IPS-15b (cell line): Measurements from ENCODE around the gene C14orf39.

Experiments used
- H3K27me3 ChIP-seq: one replicate; pipeline ENCODE4 v1.6.1; 2013; ENCODE audit warnings: low read length; ENCODE audit not compliant: control insufficient read depth, insufficient read depth
- H3K36me3 ChIP-seq: one replicate; pipeline ENCODE4 v1.6.1; 2013; ENCODE audit warnings: low read length; ENCODE audit not compliant: control insufficient read depth, insufficient read depth
- H3K4me1 ChIP-seq: one replicate; pipeline ENCODE4 v1.6.1; 2013; ENCODE audit warnings: mild to moderate bottlenecking, low read length; ENCODE audit not compliant: control insufficient read depth, insufficient read depth
- H3K4me3 ChIP-seq: one replicate; pipeline ENCODE4 v1.5.1; 2013; ENCODE audit warnings: low read depth, low read length
- H3K9ac ChIP-seq: one replicate; pipeline ENCODE4 v1.6.1; 2013; ENCODE audit warnings: low read depth, mild to moderate bottlenecking, low read length
- H3K9me3 ChIP-seq: one replicate; pipeline ENCODE4 v1.6.1; 2013; ENCODE audit warnings: mild to moderate bottlenecking, low read length; ENCODE audit not compliant: control insufficient read depth, insufficient read depth

Gene C14orf39, protein sequence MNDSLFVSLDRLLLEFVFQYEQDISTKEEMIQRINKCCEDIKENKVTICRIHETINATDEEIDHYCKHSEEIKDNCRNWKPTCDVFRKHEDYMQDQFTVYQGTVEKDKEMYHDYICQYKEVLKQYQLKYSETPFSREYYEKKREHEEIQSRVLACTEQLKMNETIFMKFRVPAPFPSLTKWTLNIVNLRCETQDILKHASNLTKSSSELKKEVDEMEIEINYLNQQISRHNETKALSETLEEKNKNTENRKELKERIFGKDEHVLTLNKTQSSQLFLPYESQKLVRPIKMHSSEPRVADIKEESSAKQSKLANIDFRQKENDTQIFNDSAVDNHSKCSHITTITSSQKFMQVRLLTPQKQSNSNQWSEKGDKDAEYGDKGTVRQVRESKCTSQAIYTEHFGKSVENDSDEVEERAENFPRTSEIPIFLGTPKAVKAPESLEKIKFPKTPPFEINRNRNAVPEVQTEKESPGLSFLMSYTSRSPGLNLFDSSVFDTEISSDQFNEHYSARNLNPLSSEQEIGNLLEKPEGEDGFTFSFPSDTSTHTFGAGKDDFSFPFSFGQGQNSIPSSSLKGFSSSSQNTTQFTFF

GRCh38 chr14:60485598-60486251 is at the start of gene C14orf39:
Gene C14orf39, minus strand, starts transcription at chr14:60486063. Its CDS starts 985 bp downstream, at chr14:60485078.
- Histone ChIP-seq H3K4me1 (no peaks in the 10 kb centered on the region), H3K4me3 (peak within 1 kb of the TSS; percentile 74), H3K9me3 (peaks cover under 1% of the 10 kb centered on the region), H3K27me3 (peaks cover 42% of the 10 kb centered on the region), H3K36me3 (no peaks in the 10 kb centered on the region), H3K9ac (peak within 1 kb of the TSS; percentile 27)

DNA sequence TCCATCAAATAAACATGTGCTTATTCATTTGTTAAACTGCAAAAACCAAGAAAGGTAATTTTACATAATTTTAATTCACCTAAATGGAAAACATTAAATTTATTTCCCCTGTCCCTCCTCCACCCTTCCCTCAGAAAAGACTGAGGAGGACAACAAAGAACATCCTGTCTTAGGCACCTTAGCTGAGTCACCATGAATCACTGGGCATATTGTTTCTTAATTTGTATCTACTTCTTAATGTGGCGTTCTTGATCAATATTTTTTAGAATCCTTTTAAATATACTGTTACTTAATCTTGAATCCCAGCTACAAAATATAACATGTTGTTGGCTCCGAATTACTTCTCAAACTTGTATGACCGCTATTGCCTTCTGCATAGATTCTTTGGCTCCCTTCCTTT is 46.6 kb upstream of the C14orf39 start:
- H3K9ac ChIP-seq: no peak overlapping the region
- H3K4me3 ChIP-seq: no peak overlapping the region
- H3K36me3 ChIP-seq: no peaks in the 10 kb centered on the region
- peaks cover 3% of the 10 kb centered on the region for H3K4me1 ChIP-seq
- H3K27me3 ChIP-seq: no peaks in the 10 kb centered on the region
- H3K9me3 ChIP-seq: no peaks in the 10 kb centered on the region

GRCh38 chr14:60515511-60516289 is 29.8 kb upstream of the C14orf39 start:
- Histone ChIP-seq H3K9me3 (no peaks in the 10 kb centered on the region), H3K27me3 (peaks cover 95% of the 10 kb centered on the region)

GRCh38 chr14:60514741-60515491 is 29.1 kb upstream of the C14orf39 start:
- Histone ChIP-seq H3K36me3 (no peaks in the 10 kb centered on the region), H3K4me1 (no peaks in the 10 kb centered on the region), H3K4me3 (peak overlapping the region; percentile 52), H3K9me3 (no peaks in the 10 kb centered on the region), H3K9ac (no peak overlapping the region), H3K27me3 (peaks cover 95% of the 10 kb centered on the region)

More at GRCh38 chr14:60515511-60516289, 29.8 kb upstream of the C14orf39 start:
- no peaks in the 10 kb centered on the region for H3K36me3 ChIP-seq
- H3K9ac ChIP-seq: no peak overlapping the region
- H3K4me1 ChIP-seq: no peaks in the 10 kb centered on the region
- peak overlapping the region; percentile 52 for H3K4me3 ChIP-seq

DNA sequence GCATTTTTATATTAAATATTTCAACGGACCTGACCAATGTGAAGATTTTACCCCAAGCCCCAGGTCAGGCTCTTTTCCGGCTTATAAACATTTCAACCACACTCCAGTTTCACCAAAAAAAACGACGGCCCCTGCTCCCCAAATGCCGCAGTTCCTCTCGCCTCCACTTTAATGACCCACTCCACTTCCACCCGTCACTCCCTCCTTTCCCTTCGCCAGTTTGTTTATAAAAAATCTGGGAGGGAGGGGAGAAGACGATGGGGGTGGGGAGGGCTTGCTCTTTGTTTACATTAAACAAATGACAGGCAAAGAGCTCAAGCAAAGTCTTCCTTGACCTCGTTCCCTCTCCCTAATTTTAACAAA is 28.5 kb upstream of the C14orf39 start:
- Histone ChIP-seq H3K36me3 (no peaks in the 10 kb centered on the region), H3K9ac (no peak overlapping the region), H3K4me1 (no peaks in the 10 kb centered on the region), H3K9me3 (no peaks in the 10 kb centered on the region), H3K4me3 (peak overlapping the region; percentile 52), H3K27me3 (peaks cover 95% of the 10 kb centered on the region)

DNA sequence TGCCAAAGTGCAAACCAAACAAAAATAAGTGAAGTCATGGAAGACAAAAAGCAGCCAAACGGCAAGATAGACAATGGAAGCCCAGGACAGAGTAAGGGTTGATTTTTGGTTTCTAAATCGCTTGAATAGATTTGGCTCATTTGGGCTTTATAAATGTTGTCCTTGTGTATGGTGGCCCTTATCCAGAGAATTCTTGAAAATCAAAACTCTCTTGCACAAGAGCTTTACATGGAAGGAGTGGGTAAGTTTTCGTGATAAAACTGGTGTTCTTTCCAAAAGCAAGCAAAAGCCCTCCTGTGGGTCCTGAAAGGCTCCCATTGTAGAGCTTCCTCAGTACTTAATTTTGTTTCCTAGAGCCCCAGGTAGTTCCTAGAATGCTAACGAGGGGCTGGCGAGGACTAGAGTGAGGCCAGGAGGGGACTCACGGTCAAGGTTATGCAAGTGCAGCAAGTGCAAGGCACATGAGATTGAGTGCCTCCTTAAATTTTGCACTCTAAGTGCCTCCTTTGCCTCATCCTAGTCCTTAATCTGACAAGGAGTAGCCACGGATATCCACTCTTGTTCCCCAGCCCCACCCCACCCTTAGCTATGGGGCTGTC is 27.2 kb upstream of the C14orf39 start:
- Histone ChIP-seq H3K4me3 (no peak overlapping the region), H3K9ac (no peak overlapping the region), H3K27me3 (peaks cover 96% of the 10 kb centered on the region), H3K36me3 (no peaks in the 10 kb centered on the region), H3K9me3 (no peaks in the 10 kb centered on the region), H3K4me1 (no peaks in the 10 kb centered on the region)

DNA sequence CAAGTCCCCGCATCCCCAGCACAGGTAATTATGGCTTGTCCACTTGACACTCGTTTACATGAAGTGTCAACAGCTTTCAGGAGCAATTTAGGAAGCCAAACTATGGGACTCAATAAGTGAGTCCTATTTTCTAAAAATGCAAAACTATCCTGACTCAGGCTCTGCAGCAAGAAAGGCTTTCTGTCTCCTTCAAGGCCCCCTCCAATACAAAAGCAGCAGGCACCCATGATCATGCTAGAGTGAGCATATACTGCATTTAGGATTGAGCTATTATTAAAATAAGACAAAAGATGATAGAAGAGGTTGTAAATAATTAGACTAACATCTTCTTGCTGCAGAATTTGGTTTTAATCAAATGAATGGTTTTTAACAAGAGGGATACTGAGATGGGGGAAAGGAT is 26.3 kb upstream of the C14orf39 start:
- Histone ChIP-seq H3K9ac (no peak overlapping the region), H3K36me3 (no peaks in the 10 kb centered on the region), H3K4me3 (no peak overlapping the region), H3K27me3 (peaks cover 96% of the 10 kb centered on the region), H3K9me3 (no peaks in the 10 kb centered on the region), H3K4me1 (no peaks in the 10 kb centered on the region)

DNA sequence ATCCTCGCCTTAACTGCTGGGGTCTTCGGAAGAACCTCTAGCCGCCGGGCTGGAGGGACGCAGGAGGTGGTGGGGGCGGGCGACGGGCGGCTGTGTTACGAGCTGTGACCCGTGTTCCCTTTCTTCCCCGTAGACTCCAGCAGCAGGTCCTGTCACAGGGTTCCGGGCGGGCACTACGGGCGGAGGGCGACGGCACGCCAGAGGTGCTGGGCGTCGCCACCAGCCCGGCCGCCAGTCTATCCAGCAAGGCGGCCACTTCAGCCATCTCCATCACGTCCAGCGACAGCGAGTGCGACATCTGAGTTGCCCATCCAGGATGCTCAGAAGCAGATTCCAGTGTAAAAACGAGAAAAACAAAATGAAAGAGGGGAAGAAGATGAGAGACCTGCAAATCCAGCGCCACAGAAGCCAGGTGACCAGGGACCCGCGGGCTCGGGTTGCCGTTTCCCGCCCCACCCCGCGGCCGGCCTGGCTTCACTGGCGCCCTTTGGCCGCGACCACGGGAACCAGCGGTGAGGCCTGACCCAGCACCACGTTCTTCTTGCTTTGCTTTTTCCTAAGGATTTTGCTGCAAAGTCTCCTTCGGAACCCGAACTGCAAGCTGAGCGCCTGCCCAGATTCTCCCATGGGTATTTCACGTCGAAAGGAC is 25.2 kb upstream of the C14orf39 start:
- Histone ChIP-seq H3K9ac (no peak overlapping the region), H3K36me3 (no peaks in the 10 kb centered on the region), H3K9me3 (no peaks in the 10 kb centered on the region), H3K4me3 (peak overlapping the region; percentile 28), H3K27me3 (peaks cover 96% of the 10 kb centered on the region), H3K4me1 (no peaks in the 10 kb centered on the region)

GRCh38 chr14:60510254-60510950 is 24.5 kb upstream of the C14orf39 start:
- H3K36me3 ChIP-seq: no peaks in the 10 kb centered on the region
- peak overlapping the region; percentile 44 for H3K4me3 ChIP-seq
- H3K27me3 ChIP-seq: peaks cover 96% of the 10 kb centered on the region

More at GRCh38 chr14:60510254-60510950, 24.5 kb upstream of the C14orf39 start:
- Histone ChIP-seq H3K4me1 (no peaks in the 10 kb centered on the region), H3K9ac (no peak overlapping the region), H3K9me3 (no peaks in the 10 kb centered on the region)
